Memory B cell (primary cell): ENCODE measurements around the gene PPP1R12B.
"Not testable (repeated sequence)": the region's sequence is repeated elsewhere in the genome, so short reads cannot be mapped to it uniquely, and the experiment has no call there.

Experiments
- ATAC-seq: fragments of 150-1000 bp; cut with Tn5 transposase; 2 replicates; pipeline ENCODE4 v1.10.0; 2021; ENCODE audit warnings: low read depth, mild to moderate bottlenecking, moderate library complexity
- DNase-seq, 2 donors: peaks; one replicate each; pipeline ENCODE4 v3.0.0; 2022; ENCODE audit warnings: low spot score in 2 of 2
- H3K27ac Mint-ChIP-seq: one replicate; pipeline ENCODE4 v1.8.0; 2022; ENCODE audit warnings: mild to moderate bottlenecking, moderate library complexity, mixed read lengths
- H3K27me3 Mint-ChIP-seq: one replicate; pipeline ENCODE4 v1.8.0; 2022; ENCODE audit warnings: mixed read lengths
- H3K36me3 Mint-ChIP-seq: one replicate; pipeline ENCODE4 v1.8.0; 2022; ENCODE audit warnings: mild to moderate bottlenecking, mixed read lengths
- H3K4me1 Mint-ChIP-seq: one replicate; pipeline ENCODE4 v1.8.0; 2022; ENCODE audit warnings: mixed read lengths
- H3K4me3 Mint-ChIP-seq: one replicate; pipeline ENCODE4 v1.8.0; 2022; ENCODE audit warnings: mild to moderate bottlenecking, moderate library complexity, mixed read lengths
- H3K9me3 Mint-ChIP-seq: one replicate; pipeline ENCODE4 v1.8.0; 2022; ENCODE audit warnings: mixed read lengths

Gene PPP1R12B

DNA sequence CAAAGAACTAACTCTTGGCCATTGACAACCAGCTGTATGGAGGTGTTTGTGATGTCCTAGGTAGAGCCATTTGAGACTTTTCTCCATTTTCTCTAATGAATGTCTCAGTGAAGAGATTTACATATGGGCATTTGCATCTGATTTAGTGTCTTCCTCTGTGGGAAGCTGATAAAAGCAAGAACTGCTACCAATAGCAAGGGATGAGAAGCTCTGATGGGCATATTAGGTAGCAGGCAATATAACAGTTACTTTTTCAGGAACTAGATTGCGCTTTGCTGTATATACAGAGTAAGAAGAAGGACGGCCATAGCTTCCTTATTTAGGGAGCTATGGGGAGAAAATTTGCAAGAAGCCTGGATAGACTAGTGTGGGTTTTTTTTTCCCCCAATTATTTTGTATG lies 192.4 kb downstream of the PPP1R12B start:
- H3K27ac Mint-ChIP-seq, H3K27me3 Mint-ChIP-seq, H3K4me3 Mint-ChIP-seq, ATAC-seq, DNase-seq, H3K9me3 Mint-ChIP-seq, H3K36me3 Mint-ChIP-seq: not testable (repeated sequence)
- H3K4me1 Mint-ChIP-seq = peaks cover 16% of the 10 kb centered on the region

GRCh38 chr1:202542415-202542814 lies 193.9 kb downstream of the PPP1R12B start:
- not testable (repeated sequence) for H3K27ac Mint-ChIP-seq, ATAC-seq, H3K9me3 Mint-ChIP-seq, DNase-seq, H3K27me3 Mint-ChIP-seq, H3K36me3 Mint-ChIP-seq, H3K4me3 Mint-ChIP-seq
- peaks cover 22% of the 10 kb centered on the region for H3K4me1 Mint-ChIP-seq

DNA sequence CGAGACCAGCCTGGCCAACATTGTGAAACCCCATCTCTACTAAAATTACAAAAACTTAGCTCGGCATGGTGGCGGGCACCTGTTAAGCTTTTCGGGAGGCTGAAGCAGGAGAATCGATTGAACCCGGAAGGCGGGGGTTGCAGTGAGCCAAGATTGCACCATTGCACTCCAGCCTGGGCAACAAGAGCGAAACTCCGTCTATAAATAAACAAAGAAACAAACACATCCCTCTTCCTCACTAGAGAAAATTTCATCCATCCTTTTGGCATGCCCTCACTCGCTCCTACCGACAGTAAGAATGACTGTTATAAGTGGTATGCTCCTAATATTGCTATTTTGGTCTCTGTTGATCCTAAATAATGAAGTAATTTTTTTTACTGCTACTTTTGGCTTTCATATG lies 195.0 kb downstream of the PPP1R12B start:
- H3K9me3 Mint-ChIP-seq, H3K4me3 Mint-ChIP-seq, ATAC-seq, H3K27ac Mint-ChIP-seq, DNase-seq, H3K36me3 Mint-ChIP-seq, H3K27me3 Mint-ChIP-seq: not testable (repeated sequence)
- peaks cover 22% of the 10 kb centered on the region for H3K4me1 Mint-ChIP-seq

- not testable (repeated sequence) for H3K27me3 Mint-ChIP-seq, ATAC-seq, H3K27ac Mint-ChIP-seq, H3K4me3 Mint-ChIP-seq, DNase-seq, H3K9me3 Mint-ChIP-seq, H3K36me3 Mint-ChIP-seq
- peaks cover 11% of the 10 kb centered on the region for H3K4me1 Mint-ChIP-seq
Observed at GRCh38 chr1:202544766-202545449, 196.4 kb downstream of the PPP1R12B start.

GRCh38 chr1:202545647-202546303 lies 197.3 kb downstream of the PPP1R12B start:
- not testable (repeated sequence) for DNase-seq, H3K4me3 Mint-ChIP-seq, H3K36me3 Mint-ChIP-seq, H3K9me3 Mint-ChIP-seq, ATAC-seq, H3K4me1 Mint-ChIP-seq, H3K27ac Mint-ChIP-seq, H3K27me3 Mint-ChIP-seq

GRCh38 chr1:202546377-202546776 lies 197.9 kb downstream of the PPP1R12B start:
- not testable (repeated sequence) for H3K36me3 Mint-ChIP-seq, H3K27ac Mint-ChIP-seq, H3K27me3 Mint-ChIP-seq, H3K4me1 Mint-ChIP-seq, H3K9me3 Mint-ChIP-seq, ATAC-seq, DNase-seq, H3K4me3 Mint-ChIP-seq

DNA sequence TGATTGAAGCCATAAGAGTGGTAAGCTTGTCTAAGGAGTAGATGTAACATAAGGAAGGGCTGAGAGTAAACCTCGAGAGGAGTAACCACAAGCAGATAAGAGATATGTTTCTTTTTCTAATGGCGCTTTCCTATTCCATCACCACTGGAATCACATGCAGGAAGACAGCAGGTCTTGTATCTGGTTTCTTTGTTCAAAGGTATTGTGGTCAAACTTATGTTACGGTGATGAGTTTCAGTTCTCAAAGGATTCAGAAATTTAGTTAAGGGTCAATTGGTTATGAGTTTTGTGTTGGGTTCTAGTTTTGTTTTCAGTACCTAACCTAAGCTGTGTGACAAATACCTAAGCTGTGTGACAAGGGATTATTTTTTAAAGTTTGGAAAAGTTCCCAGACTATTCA lies 198.3 kb downstream of the PPP1R12B start:
- not testable (repeated sequence) for H3K4me3 Mint-ChIP-seq, DNase-seq, ATAC-seq, H3K9me3 Mint-ChIP-seq, H3K27me3 Mint-ChIP-seq, H3K4me1 Mint-ChIP-seq, H3K27ac Mint-ChIP-seq, H3K36me3 Mint-ChIP-seq

DNA sequence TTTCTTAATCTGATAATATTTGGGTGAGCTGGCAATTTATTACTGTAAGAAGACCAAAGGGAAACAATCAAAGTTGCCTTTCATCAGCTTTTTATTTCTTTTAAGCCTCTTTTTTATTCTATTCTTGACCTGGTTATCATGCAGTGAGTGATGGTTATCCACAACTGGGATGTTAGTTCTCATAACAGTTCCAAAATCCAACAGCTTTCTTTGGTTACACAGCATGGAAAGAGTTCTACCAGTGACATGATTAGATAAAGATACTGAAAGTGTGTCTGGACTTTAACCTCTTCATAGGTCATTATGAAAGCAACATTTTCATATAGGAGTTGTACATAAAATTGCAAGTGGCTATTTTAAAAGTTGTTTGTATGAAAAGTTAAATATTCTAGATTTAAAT lies 198.7 kb downstream of the PPP1R12B start:
- Mint-ChIP-seq H3K4me3 (no peak overlapping the region), H3K27ac (no peak overlapping the region), H3K36me3 (peaks cover 2% of the 10 kb centered on the region)

DNA sequence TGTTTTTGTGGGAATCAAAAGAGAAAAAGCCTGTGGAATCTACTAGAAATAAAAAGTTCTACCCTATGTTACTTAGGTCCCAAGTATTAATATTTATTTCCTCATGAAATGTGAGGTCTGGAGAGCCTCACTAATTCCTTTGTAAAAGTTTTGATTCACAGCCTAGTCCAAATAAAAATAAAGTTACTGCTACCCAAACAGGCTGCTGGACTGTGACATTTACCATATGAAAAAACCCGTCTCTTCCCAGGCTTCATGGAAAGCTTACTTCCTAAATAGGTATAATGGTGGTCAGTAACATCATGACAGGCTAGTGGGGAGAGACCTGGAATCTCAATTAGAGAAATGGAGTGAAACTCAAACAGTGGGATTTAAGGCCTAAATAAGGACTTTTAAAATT lies 201.6 kb downstream of the PPP1R12B start:
- H3K27ac Mint-ChIP-seq, H3K36me3 Mint-ChIP-seq, DNase-seq, H3K9me3 Mint-ChIP-seq, H3K27me3 Mint-ChIP-seq, H3K4me3 Mint-ChIP-seq, ATAC-seq: not testable (repeated sequence)
- peaks cover 18% of the 10 kb centered on the region for H3K4me1 Mint-ChIP-seq

More for the DNA sequence above, 198.7 kb downstream of the PPP1R12B start:
- H3K27me3 Mint-ChIP-seq = no peaks in the 10 kb centered on the region
- ATAC-seq (no peak), DNase-seq (no peak)
- H3K9me3 Mint-ChIP-seq = no peaks in the 10 kb centered on the region
- H3K4me1 Mint-ChIP-seq = peaks cover 6% of the 10 kb centered on the region

DNA sequence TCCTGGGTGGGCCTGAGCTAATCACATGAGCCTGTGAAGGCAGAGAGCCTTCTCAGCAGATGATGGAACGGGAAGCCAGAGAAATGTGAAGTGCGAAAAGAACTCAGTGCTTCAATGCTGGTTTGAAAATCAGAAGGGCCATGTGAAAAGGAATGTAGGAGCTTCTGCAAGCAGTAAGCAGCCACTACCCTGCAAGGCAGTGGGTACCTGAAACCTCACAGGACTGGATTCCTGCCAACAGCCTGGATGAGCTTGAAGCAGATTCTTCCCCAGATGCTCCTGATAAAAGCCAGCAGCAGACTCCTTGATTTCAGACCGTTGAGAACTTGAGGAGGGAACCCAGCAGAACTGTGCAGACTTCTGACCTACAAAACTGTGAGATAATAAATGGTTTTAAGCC lies 203.2 kb downstream of the PPP1R12B start:
- no peaks in the 10 kb centered on the region for H3K27me3 Mint-ChIP-seq
- DNase-seq (no peak), ATAC-seq (no peak)
- H3K36me3 Mint-ChIP-seq = no peaks in the 10 kb centered on the region
- no peak overlapping the region for H3K4me3 Mint-ChIP-seq
- H3K27ac Mint-ChIP-seq = no peak overlapping the region
- H3K4me1 Mint-ChIP-seq = peaks cover 12% of the 10 kb centered on the region
- H3K9me3 Mint-ChIP-seq = no peaks in the 10 kb centered on the region

- H3K9me3 Mint-ChIP-seq, H3K4me3 Mint-ChIP-seq, ATAC-seq, H3K36me3 Mint-ChIP-seq, DNase-seq, H3K27me3 Mint-ChIP-seq: not testable (repeated sequence)
- H3K4me1 Mint-ChIP-seq = peaks cover 13% of the 10 kb centered on the region
- H3K27ac Mint-ChIP-seq = peak overlapping the region; percentile 1
Observed at GRCh38 chr1:202552615-202553014, 204.1 kb downstream of the PPP1R12B start.

DNA sequence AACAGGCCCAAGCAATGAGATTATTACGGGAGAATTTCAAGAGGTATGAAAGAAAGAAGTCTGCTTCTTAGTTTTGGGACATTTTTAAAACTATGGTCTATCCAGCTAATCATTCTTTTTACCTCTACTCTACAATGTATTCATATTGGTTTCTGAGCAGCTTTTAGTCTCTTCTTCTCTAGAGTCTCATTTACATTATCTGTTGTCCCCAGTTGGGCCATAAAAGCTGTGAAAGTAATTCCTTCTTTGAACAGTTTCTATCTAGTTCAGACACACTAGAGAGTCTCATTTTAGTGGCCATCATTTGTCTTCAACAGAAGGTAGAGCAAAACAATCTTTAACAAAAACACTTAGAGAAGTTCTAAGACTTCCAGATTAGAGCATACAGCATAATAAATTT lies 204.6 kb downstream of the PPP1R12B start:
- not testable (repeated sequence) for H3K4me3 Mint-ChIP-seq, H3K9me3 Mint-ChIP-seq, H3K27me3 Mint-ChIP-seq, DNase-seq, H3K36me3 Mint-ChIP-seq, ATAC-seq
- H3K4me1 Mint-ChIP-seq = peaks cover 14% of the 10 kb centered on the region
- H3K27ac Mint-ChIP-seq = peak overlapping the region; percentile 1

- H3K27ac Mint-ChIP-seq = peak overlapping the region; percentile 1
- H3K27me3 Mint-ChIP-seq = no peaks in the 10 kb centered on the region
- ATAC-seq (peak; percentile 98), DNase-seq (peak; percentile 14 to 19)
- H3K9me3 Mint-ChIP-seq = no peaks in the 10 kb centered on the region
- no peaks in the 10 kb centered on the region for H3K36me3 Mint-ChIP-seq
- peaks cover 14% of the 10 kb centered on the region for H3K4me1 Mint-ChIP-seq
- peak overlapping the region; percentile 0 for H3K4me3 Mint-ChIP-seq
Observed at GRCh38 chr1:202553560-202554038, 205.1 kb downstream of the PPP1R12B start.

DNA sequence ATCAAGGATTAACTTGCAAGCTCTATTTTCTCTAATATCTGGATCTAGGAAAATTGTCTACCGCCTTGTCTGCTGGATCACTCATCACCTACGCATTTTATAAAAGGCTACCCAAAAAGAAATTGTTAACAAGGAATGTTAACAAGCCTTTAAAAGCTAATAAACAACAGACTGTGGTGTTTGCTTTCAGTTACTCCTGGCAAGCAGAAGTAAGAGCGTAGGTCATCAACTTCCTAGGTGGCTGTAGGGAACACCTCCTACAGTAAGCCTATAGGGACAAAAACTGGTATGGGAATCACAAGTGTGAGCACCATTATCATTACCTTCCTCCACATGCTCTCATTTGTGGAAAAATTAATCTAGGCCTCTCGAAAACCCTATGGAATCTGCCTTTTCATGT lies 206.1 kb downstream of the PPP1R12B start:
- H3K9me3 Mint-ChIP-seq, H3K27me3 Mint-ChIP-seq, H3K36me3 Mint-ChIP-seq, ATAC-seq, H3K4me3 Mint-ChIP-seq, H3K27ac Mint-ChIP-seq, DNase-seq: not testable (repeated sequence)
- peaks cover 14% of the 10 kb centered on the region for H3K4me1 Mint-ChIP-seq

DNA sequence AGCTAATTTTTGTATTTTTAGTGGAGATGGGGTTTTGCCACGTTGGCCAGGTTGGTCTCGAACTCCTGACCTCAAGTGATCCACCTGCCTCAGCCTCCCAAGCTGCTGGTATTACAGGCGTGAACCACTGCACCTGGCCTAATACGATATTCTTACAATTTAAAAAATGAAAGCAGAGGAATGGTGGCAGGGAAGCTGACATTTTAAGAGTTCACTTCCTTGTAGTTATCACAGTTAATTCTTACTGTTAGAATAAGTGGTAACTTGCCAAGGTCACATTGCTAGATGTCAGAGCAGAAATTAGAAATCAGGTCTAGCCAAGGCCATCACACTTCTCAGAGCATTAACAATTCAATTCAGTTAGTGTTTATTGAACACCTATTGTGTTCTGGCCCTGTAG lies 207.5 kb downstream of the PPP1R12B start:
- not testable (repeated sequence) for H3K27ac Mint-ChIP-seq, DNase-seq, ATAC-seq, H3K4me3 Mint-ChIP-seq, H3K27me3 Mint-ChIP-seq, H3K9me3 Mint-ChIP-seq, H3K36me3 Mint-ChIP-seq
- H3K4me1 Mint-ChIP-seq = peaks cover 14% of the 10 kb centered on the region
